ENCODE data around the gene NEURL2. TPM values are rescaled to one million over a fixed set of nuclear protein-coding genes. Genes with fewer than 3 reads are reported as not detected.
"Not testable (repeated sequence)": the region's sequence is repeated elsewhere in the genome, so short reads cannot be mapped to it uniquely, and the experiment has no call there.

The NEURL2 gene
- total RNA-seq, 2 donors from 2014 or later: 19.7 to 78.7 TPM

- Histone ChIP-seq H3K27me3 (replicated peaks; ENCODE audit: insufficient read depth) (no peaks in the 10 kb centered on the region), H3K9me3 (no peaks in the 10 kb centered on the region), H3K4me3 (no peak overlapping the region), H3K27ac (no peak overlapping the region), H3K4me1 (ENCODE audit: control insufficient read depth in 1 of 2, low read depth in 2 of 2) (peaks cover 10 to 12% of the 10 kb centered on the region in 2 donors), H3K36me3 (peaks cover 22% of the 10 kb centered on the region)
- TF ChIP-seq, protein P1, sequence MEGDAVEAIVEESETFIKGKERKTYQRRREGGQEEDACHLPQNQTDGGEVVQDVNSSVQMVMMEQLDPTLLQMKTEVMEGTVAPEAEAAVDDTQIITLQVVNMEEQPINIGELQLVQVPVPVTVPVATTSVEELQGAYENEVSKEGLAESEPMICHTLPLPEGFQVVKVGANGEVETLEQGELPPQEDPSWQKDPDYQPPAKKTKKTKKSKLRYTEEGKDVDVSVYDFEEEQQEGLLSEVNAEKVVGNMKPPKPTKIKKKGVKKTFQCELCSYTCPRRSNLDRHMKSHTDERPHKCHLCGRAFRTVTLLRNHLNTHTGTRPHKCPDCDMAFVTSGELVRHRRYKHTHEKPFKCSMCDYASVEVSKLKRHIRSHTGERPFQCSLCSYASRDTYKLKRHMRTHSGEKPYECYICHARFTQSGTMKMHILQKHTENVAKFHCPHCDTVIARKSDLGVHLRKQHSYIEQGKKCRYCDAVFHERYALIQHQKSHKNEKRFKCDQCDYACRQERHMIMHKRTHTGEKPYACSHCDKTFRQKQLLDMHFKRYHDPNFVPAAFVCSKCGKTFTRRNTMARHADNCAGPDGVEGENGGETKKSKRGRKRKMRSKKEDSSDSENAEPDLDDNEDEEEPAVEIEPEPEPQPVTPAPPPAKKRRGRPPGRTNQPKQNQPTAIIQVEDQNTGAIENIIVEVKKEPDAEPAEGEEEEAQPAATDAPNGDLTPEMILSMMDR (IDR thresholded peaks at IDR 0.05): no peak
- DNase-seq (ENCODE audit: low spot score): no peak
- ATAC-seq (ENCODE audit: insufficient number of reproducible peaks, low FRiP score, low read depth): no peak
Observed at GRCh38 chr20:45882469-45883099, 8.4 kb downstream of the NEURL2 start.

DNA sequence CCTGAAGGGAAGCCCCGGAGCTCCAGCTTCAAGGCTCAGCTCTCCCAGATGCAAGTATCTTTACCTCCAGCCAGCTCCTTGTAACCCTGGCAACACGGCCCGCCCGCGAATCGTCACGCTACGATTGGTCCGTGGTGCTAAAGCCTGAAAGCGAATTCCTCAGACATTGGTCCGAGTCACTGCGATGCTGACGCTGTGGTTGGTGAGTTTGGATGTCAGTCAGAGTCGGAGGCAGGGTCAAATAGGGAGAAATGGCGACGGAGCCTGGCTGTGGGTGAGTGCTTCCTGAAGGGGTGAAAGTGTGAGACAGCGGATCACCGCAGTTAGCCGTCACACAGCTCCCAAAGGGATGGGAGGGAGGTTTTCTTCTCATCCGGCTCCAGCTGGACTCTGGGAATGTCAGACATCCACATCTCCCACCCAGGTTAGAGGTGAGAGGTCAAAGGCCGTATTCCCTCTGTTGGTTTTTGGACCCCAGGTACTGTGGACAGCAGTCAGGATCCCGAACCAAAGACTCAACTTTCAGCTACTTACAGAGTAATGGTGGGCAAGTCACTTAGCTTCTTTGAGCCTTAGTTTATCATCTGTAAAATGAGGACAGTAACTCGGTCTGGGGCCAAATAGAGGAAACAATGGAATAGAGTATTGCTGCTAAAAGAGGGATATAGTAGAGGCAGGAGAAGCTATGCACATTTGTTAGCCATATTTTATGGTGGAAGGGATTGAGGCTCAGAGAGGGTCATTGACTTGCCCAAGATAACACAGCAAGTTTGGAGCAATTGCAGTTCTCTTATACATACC, 9.8 kb downstream of the NEURL2 start, which contains the start of gene ZSWIM1:
Gene ZSWIM1 (plus strand): TSS at position 240 of the 801 bp plus-strand sequence. CDS start 1,366 bp downstream, outside the sequence.
- ATAC-seq (ENCODE audit: insufficient number of reproducible peaks, low FRiP score, low read depth) (peak; percentile 98), DNase-seq (ENCODE audit: low spot score) (peak; percentile 98)
- H3K4me3 ChIP-seq: peak within 1 kb of the TSS; percentile 82
- TF ChIP-seq, protein P1 (IDR thresholded peaks at IDR 0.05): no peak
- peaks cover 10 to 12% of the 10 kb centered on the region in 2 donors for H3K4me1 ChIP-seq (ENCODE audit: control insufficient read depth in 1 of 2, low read depth in 2 of 2)
- H3K27me3 ChIP-seq (replicated peaks; ENCODE audit: insufficient read depth): no peaks in the 10 kb centered on the region
- no peaks in the 10 kb centered on the region for H3K9me3 ChIP-seq
- peaks cover 19% of the 10 kb centered on the region for H3K36me3 ChIP-seq
- peak within 1 kb of the TSS; percentile 84 to 86 for H3K27ac ChIP-seq

DNA sequence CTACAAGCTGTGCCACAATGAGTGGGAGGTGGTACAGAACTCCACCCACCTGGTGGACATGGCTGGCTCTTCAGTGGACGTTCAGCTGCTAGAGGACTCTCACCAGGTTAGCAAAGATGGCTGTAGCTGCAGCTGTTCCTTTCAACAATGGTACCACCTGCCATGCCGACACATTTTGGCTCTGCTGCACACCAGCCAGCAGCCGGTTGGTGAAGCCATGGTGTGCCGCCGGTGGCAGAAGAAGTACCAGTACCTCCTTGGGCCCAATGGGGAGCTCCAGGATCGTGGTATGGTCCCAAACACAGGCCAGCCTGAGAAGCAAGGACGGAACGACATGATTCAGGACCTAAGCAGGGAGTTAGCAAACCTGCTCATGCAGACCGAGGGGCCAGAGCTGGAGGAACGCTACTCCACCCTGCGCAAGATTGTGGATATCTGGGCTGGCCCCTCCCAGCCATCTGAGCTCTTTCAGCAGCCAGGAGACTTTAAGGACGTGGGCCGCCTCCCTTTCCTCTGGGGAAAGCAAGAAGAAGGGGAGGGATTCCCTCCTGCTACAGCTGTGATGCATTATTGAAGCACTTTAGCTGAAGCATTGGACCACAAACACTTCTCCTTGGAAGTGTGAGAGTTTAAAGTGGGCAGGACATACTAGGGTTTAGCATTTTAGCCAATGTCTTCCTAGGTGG, 12.8 kb downstream of the NEURL2 start:
- peaks cover 13% of the 10 kb centered on the region for H3K36me3 ChIP-seq
- DNase-seq (ENCODE audit: low spot score): no peak

DNA sequence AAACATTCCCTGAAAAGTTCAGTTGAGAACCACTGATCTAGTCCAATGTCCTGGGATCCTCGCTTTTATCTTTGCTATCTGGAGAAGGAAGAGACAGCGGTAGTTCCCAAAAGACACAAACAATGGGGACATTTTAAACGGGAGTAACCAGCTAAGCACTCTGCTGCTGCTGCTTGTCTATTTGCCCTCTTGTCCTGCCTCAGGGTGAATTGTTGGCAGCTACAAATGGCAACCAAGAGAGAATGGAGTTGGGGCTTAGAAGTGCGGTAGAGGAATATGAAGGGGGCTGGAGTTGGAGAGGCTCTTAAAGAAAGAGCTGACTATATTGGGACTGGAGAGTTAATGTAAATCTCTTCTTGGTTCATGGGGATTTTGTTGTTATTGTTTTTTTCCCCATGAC, 16.4 kb downstream of the NEURL2 start:
- H3K27ac ChIP-seq: no peak overlapping the region
- H3K4me1 ChIP-seq (ENCODE audit: control insufficient read depth in 1 of 2, low read depth in 2 of 2): no peaks in the 10 kb centered on the region
- H3K4me3 ChIP-seq: no peak overlapping the region
- no peaks in the 10 kb centered on the region for H3K27me3 ChIP-seq (replicated peaks; ENCODE audit: insufficient read depth)
- DNase-seq (ENCODE audit: low spot score) (no peak), ATAC-seq (ENCODE audit: insufficient number of reproducible peaks, low FRiP score, low read depth) (no peak)
- peaks cover 13% of the 10 kb centered on the region for H3K36me3 ChIP-seq
- no peaks in the 10 kb centered on the region for H3K9me3 ChIP-seq
- TF ChIP-seq, protein P1 (IDR thresholded peaks at IDR 0.05): no peak

More for the DNA sequence above, 12.8 kb downstream of the NEURL2 start:
- peaks cover 6 to 10% of the 10 kb centered on the region in 2 donors for H3K4me1 ChIP-seq (ENCODE audit: control insufficient read depth in 1 of 2, low read depth in 2 of 2)
- TF ChIP-seq, protein P1 (IDR thresholded peaks at IDR 0.05): no peak
- ATAC-seq (ENCODE audit: insufficient number of reproducible peaks, low FRiP score, low read depth): no peak
- H3K27me3 ChIP-seq (replicated peaks; ENCODE audit: insufficient read depth): no peaks in the 10 kb centered on the region
- no peaks in the 10 kb centered on the region for H3K9me3 ChIP-seq
- H3K27ac ChIP-seq: no peak overlapping the region
- no peak overlapping the region for H3K4me3 ChIP-seq

GRCh38 chr20:45874104-45874481, 16.9 kb downstream of the NEURL2 start:
- H3K4me1 ChIP-seq (ENCODE audit: control insufficient read depth in 1 of 2, low read depth in 2 of 2); H3K27ac ChIP-seq; H3K9me3 ChIP-seq; ATAC-seq (ENCODE audit: insufficient number of reproducible peaks, low FRiP score, low read depth); H3K4me3 ChIP-seq; H3K27me3 ChIP-seq (replicated peaks; ENCODE audit: insufficient read depth); DNase-seq (ENCODE audit: low spot score): not testable (repeated sequence)
- H3K36me3 ChIP-seq: peaks cover 13% of the 10 kb centered on the region

Measured in thoracic aorta (tissue), 2 donors.